Neural progenitor cell (in vitro differentiated cells): ENCODE measurements around the gene SUSD6.

Experiments
- CTCF ChIP-seq: fragments of 200-600 bp; sonication (generic); IDR thresholded peaks from 2 replicates; pipeline ENCODE4 v1.5.1; 2017; ENCODE audit warnings: antibody characterized with exemption, mild to moderate bottlenecking
- EZH2 ChIP-seq: fragments of 200-600 bp; sonication (generic); IDR thresholded peaks from 2 replicates; pipeline ENCODE4 v1.6.1; 2017; ENCODE audit warnings: antibody characterized with exemption, mild to moderate bottlenecking, moderate library complexity
- EZH2phosphoT487 ChIP-seq: fragments of 200-600 bp; sonication (generic); IDR thresholded peaks from 2 replicates; pipeline ENCODE4 v1.6.1; 2017; ENCODE audit warnings: antibody characterized with exemption

- TF ChIP-seq EZH2phosphoT487: no peak
- no peak for TF ChIP-seq CTCF
- no peak for TF ChIP-seq EZH2
Observed at GRCh38 chr14:69573205-69573830, 38.1 kb upstream of the SUSD6 start.
